Loucy (cell line): ENCODE data around the gene TMEM200C.

ENCODE experiments used
- H2AFZ ChIP-seq: fragments of 200-600 bp; sonication (generic); 2 replicates; pipeline ENCODE4 v1.6.0; 2016; ENCODE audit warnings: antibody characterized with exemption, mild to moderate bottlenecking, low read length, moderate library complexity
- H3F3A ChIP-seq: fragments of 200-600 bp; 2 replicates; pipeline ENCODE4 v1.6.0; 2016; ENCODE audit warnings: antibody characterized with exemption, low read depth, mild to moderate bottlenecking
- H3K27me3 ChIP-seq: fragments of 200-600 bp; sonication (generic); 2 replicates; pipeline ENCODE4 v1.6.1; 2014; ENCODE audit warnings: low read length, mild to moderate bottlenecking; ENCODE audit not compliant: insufficient read depth, poor library complexity, severe bottlenecking
- H3K36me3 ChIP-seq: fragments of 200-600 bp; sonication (generic); 2 replicates; pipeline ENCODE4 v1.6.1; 2016; ENCODE audit warnings: low read length; ENCODE audit not compliant: insufficient read depth
- H3K4me1 ChIP-seq: fragments of 200-600 bp; sonication (generic); 2 replicates; pipeline ENCODE4 v1.5.1; 2014; ENCODE audit warnings: low read length, mild to moderate bottlenecking; ENCODE audit not compliant: insufficient read depth, poor library complexity, severe bottlenecking
- H3K4me2 ChIP-seq: fragments of 200-600 bp; sonication (generic); 2 replicates; pipeline ENCODE4 v1.6.0; 2014; ENCODE audit warnings: antibody characterized with exemption, low read length, low read depth, mild to moderate bottlenecking; ENCODE audit not compliant: poor library complexity, severe bottlenecking
- H3K4me3 ChIP-seq: fragments of 200-600 bp; sonication (generic); 2 replicates; pipeline ENCODE4 v1.5.1; 2014; ENCODE audit warnings: low read length, mild to moderate bottlenecking, mixed read lengths; ENCODE audit not compliant: poor library complexity, severe bottlenecking
- H3K79me2 ChIP-seq: fragments of 200-600 bp; sonication (generic); 2 replicates; pipeline ENCODE4 v1.6.1; 2014; ENCODE audit warnings: low read length; ENCODE audit not compliant: insufficient read depth
- H3K9ac ChIP-seq: fragments of 200-600 bp; sonication (generic); 2 replicates; pipeline ENCODE4 v1.6.0; 2014; ENCODE audit warnings: mild to moderate bottlenecking, low read depth, low read length, moderate library complexity; ENCODE audit not compliant: poor library complexity, severe bottlenecking
- H3K9me2 ChIP-seq: fragments of 200-600 bp; sonication (generic); replicated peaks from 2 replicates; pipeline ENCODE4 v1.6.1; 2016; ENCODE audit warnings: low read depth, low read length, mixed read lengths
- H3K9me3 ChIP-seq: fragments of 200-600 bp; sonication (generic); 2 replicates; pipeline ENCODE4 v1.6.1; 2014; ENCODE audit warnings: mild to moderate bottlenecking, antibody characterized with exemption, low read length, low read depth; ENCODE audit not compliant: insufficient read depth
- H4K20me1 ChIP-seq: fragments of 200-600 bp; sonication (generic); 2 replicates; pipeline ENCODE4 v1.6.0; 2014; ENCODE audit warnings: antibody characterized with exemption, low read length, mild to moderate bottlenecking; ENCODE audit not compliant: insufficient read depth, poor library complexity, severe bottlenecking
- EZH2phosphoT487 ChIP-seq: fragments of 200-600 bp; IDR thresholded peaks from 2 replicates; pipeline ENCODE4 v1.6.1; 2018; ENCODE audit warnings: antibody characterized with exemption, mild to moderate bottlenecking, moderate library complexity, borderline replicate concordance
- TF ChIP-seq, protein P1 (sequence below): fragments of 200-600 bp; sonication (generic); conservative IDR thresholded peaks from 2 replicates; pipeline ENCODE4 v1.5.1; 2014; ENCODE audit warnings: mild to moderate bottlenecking, antibody characterized with exemption, low read length

TMEM200C gene

DNA sequence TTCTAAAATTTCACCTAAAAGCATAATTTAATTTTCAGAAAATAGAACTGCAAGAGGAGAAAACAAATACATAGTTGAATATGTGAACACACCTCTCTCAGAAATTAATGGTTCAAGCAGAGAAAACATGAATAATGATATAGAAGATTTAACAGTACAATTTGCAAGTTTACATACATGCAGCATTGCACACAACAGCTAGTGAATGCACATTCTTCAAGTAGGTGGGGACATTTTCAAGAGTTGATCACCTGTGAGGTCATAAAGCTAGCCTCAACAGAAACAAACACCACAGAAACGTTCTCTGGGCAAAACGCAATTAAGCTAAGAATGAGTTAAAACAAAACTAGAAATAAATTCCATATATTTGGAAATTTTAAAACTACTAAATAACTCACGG is 38.1 kb downstream of the TMEM200C start:
- H3K4me3 ChIP-seq, result no peak overlapping the region
- H2AFZ ChIP-seq, result no peak overlapping the region
- H3K9me3 ChIP-seq, result no peaks in the 10 kb centered on the region
- no peaks in the 10 kb centered on the region for H3K9me2 ChIP-seq
- no peak overlapping the region for H3K9ac ChIP-seq
- H3K4me1 ChIP-seq, result no peaks in the 10 kb centered on the region
- no peaks in the 10 kb centered on the region for H4K20me1 ChIP-seq
- no peaks in the 10 kb centered on the region for H3K27me3 ChIP-seq
- no peak overlapping the region for H3K4me2 ChIP-seq
- H3K79me2 ChIP-seq, result no peaks in the 10 kb centered on the region
- no peaks in the 10 kb centered on the region for H3F3A ChIP-seq
- H3K36me3 ChIP-seq, result no peaks in the 10 kb centered on the region
- TF ChIP-seq EZH2phosphoT487, result no peak
- TF ChIP-seq, protein P1, sequence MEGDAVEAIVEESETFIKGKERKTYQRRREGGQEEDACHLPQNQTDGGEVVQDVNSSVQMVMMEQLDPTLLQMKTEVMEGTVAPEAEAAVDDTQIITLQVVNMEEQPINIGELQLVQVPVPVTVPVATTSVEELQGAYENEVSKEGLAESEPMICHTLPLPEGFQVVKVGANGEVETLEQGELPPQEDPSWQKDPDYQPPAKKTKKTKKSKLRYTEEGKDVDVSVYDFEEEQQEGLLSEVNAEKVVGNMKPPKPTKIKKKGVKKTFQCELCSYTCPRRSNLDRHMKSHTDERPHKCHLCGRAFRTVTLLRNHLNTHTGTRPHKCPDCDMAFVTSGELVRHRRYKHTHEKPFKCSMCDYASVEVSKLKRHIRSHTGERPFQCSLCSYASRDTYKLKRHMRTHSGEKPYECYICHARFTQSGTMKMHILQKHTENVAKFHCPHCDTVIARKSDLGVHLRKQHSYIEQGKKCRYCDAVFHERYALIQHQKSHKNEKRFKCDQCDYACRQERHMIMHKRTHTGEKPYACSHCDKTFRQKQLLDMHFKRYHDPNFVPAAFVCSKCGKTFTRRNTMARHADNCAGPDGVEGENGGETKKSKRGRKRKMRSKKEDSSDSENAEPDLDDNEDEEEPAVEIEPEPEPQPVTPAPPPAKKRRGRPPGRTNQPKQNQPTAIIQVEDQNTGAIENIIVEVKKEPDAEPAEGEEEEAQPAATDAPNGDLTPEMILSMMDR, result no peak

DNA sequence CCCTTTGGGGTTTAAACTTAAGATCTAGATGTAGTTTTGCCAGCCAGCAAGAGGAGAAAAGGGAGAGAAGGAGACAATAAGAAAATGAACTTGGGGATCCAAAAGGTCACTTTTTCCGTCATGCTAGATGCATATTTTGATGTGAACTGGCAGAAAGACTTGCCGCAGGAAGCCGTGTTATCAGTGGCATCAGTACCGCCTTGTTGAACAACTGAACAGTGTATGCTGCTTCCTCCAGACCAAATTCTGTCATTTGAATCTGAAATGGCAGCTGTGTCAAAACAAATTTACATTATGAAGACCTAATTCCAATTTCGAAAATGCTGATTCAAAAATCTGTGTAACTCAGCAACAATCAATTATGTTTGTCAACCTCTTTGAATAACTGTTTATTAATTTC is 42.1 kb downstream of the TMEM200C start:
- Histone ChIP-seq H3F3A (no peaks in the 10 kb centered on the region), H3K9ac (no peak overlapping the region), H3K27me3 (no peaks in the 10 kb centered on the region), H3K9me2 (no peaks in the 10 kb centered on the region), H4K20me1 (no peaks in the 10 kb centered on the region), H3K36me3 (no peaks in the 10 kb centered on the region), H3K9me3 (no peaks in the 10 kb centered on the region), H3K4me2 (no peak overlapping the region), H3K4me3 (no peak overlapping the region), H2AFZ (no peak overlapping the region), H3K4me1 (no peaks in the 10 kb centered on the region), H3K79me2 (no peaks in the 10 kb centered on the region)
- TF ChIP-seq, protein P1, result no peak
- TF ChIP-seq EZH2phosphoT487, result no peak

DNA sequence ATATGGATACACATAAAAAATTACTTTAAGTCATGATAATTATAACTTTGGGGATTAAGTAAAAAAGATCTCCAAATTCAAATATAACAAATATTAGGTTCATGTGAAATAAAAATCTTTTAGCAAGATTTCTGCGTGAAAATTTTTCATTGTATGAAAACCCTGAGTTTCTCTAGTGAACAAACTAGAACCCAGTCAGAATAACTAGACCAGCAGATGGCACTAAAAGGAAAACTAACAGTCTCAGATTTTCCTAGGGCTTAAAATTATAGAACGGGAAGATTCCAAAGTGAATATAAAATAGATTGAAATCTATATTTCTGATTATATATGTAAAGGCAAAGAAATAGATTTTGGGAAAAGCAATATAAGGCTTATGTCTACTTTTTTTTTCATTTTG is 43.3 kb downstream of the TMEM200C start:
- H4K20me1 ChIP-seq, result no peaks in the 10 kb centered on the region
- H3K27me3 ChIP-seq, result no peaks in the 10 kb centered on the region
- TF ChIP-seq, protein P1, result no peak
- TF ChIP-seq EZH2phosphoT487, result no peak
- H3K9me2 ChIP-seq, result no peaks in the 10 kb centered on the region
- no peak overlapping the region for H3K4me3 ChIP-seq
- H3K4me2 ChIP-seq, result no peak overlapping the region
- no peaks in the 10 kb centered on the region for H3K4me1 ChIP-seq
- H3K79me2 ChIP-seq, result no peaks in the 10 kb centered on the region
- no peak overlapping the region for H3K9ac ChIP-seq
- H3K36me3 ChIP-seq, result no peaks in the 10 kb centered on the region
- no peaks in the 10 kb centered on the region for H3F3A ChIP-seq
- no peak overlapping the region for H2AFZ ChIP-seq
- no peaks in the 10 kb centered on the region for H3K9me3 ChIP-seq
